Transverse colon (tissue), 4 donors: Measurements from ENCODE around the gene TMEM9.
A peak's percentile ranks its signal among the peaks of the same experiment; 100 is the strongest.

Source experiments
- EP300 ChIP-seq: sonication (generic); formaldehyde crosslinking; IDR thresholded peaks from one replicate; pipeline ENCODE4 v1.6.1; 2017; ENCODE audit warnings: antibody characterized with exemption, low read depth
- POLR2AphosphoS5 ChIP-seq, 3 donors: sonication (generic); formaldehyde crosslinking; IDR thresholded peaks; one replicate each; pipeline ENCODE4 v1.6.1; 2016; ENCODE audit warnings: antibody characterized with exemption in 3 of 3
- TF ChIP-seq, protein P1 (sequence below), 5 experiments: fragments of 200-600 bp in 3 of 5; fragments of 450-650 bp in 2 of 5; sonication (generic) in 3 of 5; IDR thresholded peaks; 1 replicate in 2 of 5; 2 replicates in 3 of 5; pipeline ENCODE4 v1.5.1; 2016 to 2017; ENCODE audit warnings: antibody characterized with exemption in 5 of 5, inconsistent platforms in 3 of 5, mild to moderate bottlenecking in 2 of 5, moderate library complexity in 1 of 5

DNA sequence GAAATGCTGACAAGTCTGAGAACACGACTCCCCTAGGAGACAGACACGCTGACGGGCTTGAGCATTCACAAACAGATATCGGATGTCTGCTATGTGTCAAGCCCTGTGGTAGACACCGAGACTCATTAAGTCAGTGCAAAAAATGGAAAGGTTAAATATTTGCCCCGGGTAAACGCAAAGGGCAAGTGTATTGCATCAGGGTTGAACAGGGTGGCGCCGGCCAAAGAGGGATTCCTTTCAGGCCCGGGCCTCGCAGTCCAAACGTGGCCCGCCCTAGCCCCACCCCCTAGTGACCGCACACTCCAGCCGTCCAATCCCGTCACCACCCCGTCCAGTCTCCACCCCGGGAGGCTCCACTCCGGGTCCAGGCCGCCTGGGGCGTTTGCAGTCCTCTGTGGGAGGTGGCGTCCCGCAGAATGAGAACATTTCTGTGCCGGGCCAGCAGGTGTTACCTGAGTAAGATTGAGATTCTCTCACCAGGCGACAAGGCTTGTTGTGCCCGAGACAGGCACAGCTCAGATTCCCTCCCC lies 16.3 kb upstream of the TMEM9 start:
- TF ChIP-seq, protein P1, sequence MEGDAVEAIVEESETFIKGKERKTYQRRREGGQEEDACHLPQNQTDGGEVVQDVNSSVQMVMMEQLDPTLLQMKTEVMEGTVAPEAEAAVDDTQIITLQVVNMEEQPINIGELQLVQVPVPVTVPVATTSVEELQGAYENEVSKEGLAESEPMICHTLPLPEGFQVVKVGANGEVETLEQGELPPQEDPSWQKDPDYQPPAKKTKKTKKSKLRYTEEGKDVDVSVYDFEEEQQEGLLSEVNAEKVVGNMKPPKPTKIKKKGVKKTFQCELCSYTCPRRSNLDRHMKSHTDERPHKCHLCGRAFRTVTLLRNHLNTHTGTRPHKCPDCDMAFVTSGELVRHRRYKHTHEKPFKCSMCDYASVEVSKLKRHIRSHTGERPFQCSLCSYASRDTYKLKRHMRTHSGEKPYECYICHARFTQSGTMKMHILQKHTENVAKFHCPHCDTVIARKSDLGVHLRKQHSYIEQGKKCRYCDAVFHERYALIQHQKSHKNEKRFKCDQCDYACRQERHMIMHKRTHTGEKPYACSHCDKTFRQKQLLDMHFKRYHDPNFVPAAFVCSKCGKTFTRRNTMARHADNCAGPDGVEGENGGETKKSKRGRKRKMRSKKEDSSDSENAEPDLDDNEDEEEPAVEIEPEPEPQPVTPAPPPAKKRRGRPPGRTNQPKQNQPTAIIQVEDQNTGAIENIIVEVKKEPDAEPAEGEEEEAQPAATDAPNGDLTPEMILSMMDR (IDR thresholded peaks at IDR 0.05): peak in 1 of 5 experiments; percentile 66
- TF ChIP-seq EP300: no peak
- TF ChIP-seq POLR2AphosphoS5 (IDR thresholded peaks at IDR 0.05): peak; percentile 87 to 89 (median 88)
